Measurements from ENCODE around the gene HSD17B1. TPM values are rescaled to one million over a fixed set of nuclear protein-coding genes. Genes with fewer than 3 reads are reported as not detected.

The HSD17B1 gene
- total and polyA plus RNA-seq, 2 of the 4 experiments (the other 2 are of a cell fraction) = 0.72 to 1.4 TPM

GRCh38 chr17:42514867-42515266 is 37.9 kb upstream of the HSD17B1 start:
- H4K20me1 ChIP-seq (ENCODE audit: insufficient read depth, low read length) = no peaks in the 10 kb centered on the region; the same call in 1 of the 2 replicates
- no peak overlapping the region for H3K23ac ChIP-seq (ENCODE audit: low read depth, low read length)
- 0 out of 2 replicates have a peak overlapping the region, but pooled peaks have one; percentile 12 for H2BK20ac ChIP-seq (ENCODE audit: low read depth, low read length)
- H3K4ac ChIP-seq (ENCODE audit: low read depth, low read length) = peak overlapping the region; percentile 47; the same call in 1 of the 2 replicates
- peak overlapping the region; percentile 59; the same call in 1 of the 2 replicates for H2BK120ac ChIP-seq (ENCODE audit: low read depth, low read length)
- CTCF ChIA-PET = no interaction called here
- peak overlapping the region; percentile 15; the same call in 1 of the 2 replicates for H4K91ac ChIP-seq (ENCODE audit: insufficient read depth, low read depth, low read length)
- POLR2A ChIA-PET (ENCODE audit: unreplicated experiment) = no interaction called here
- H3K36me3 ChIP-seq (ENCODE audit: control insufficient read depth, insufficient read depth, low read length) = peaks cover 6% of the 10 kb centered on the region
- WGBS, 2 experiments (ENCODE audit: extremely low coverage in 2 of 2, insufficient read length in 1 of 2) = no CpG with 5 or more reads among the region's 8 CpGs
- no peak overlapping the region for H4K8ac ChIP-seq (ENCODE audit: low read depth in 2 of 2, low read length in 2 of 2)
- peaks cover 0 to 43% of the 10 kb centered on the region in 2 experiments; a peak in 2 of 4 replicates for H3K79me1 ChIP-seq (ENCODE audit: low read depth in 1 of 2, low read length in 2 of 2)
- H4K5ac ChIP-seq (ENCODE audit: low read depth, low read length) = no peak overlapping the region
- in situ Hi-C loops (cut with MboI; ENCODE audit: low sequenced_read_pairs) = no loop called here
- no peak overlapping the region for H3K4me3 ChIP-seq (ENCODE audit: insufficient read depth, low read depth, low read length)
- no peak overlapping the region for H3K4me2 ChIP-seq (ENCODE audit: low read depth, low read length)
- H2AK9ac ChIP-seq (replicated peaks; ENCODE audit: low read depth, low read length, poor library complexity) = peak overlapping the region; percentile 51
- ATAC-seq (ENCODE audit: low read depth) = no peak
- DNase-seq = no peak
- peaks cover 56% of the 10 kb centered on the region for H3K4me1 ChIP-seq (ENCODE audit: control insufficient read depth, insufficient read depth, low read length)
- BruUV-seq (replicated peaks) = no TSS peak
- H3K9me1 ChIP-seq (ENCODE audit: insufficient read depth, low read length) = peaks cover 31% of the 10 kb centered on the region
- no peak overlapping the region; the same call in 2 of the 3 replicates for H2BK15ac ChIP-seq (ENCODE audit: low read depth, low read length)
- H3K27me3 ChIP-seq (ENCODE audit: control insufficient read depth, insufficient read depth, low read length) = no peaks in the 10 kb centered on the region
- H3K56ac ChIP-seq (ENCODE audit: extremely low read depth, insufficient read depth, low read length) = no peak overlapping the region
- H3K27ac ChIP-seq (ENCODE audit: insufficient read depth, low read length) = no peak overlapping the region
- H3K9me3 ChIP-seq (ENCODE audit: control insufficient read depth, insufficient read depth, low read length) = no peaks in the 10 kb centered on the region
- H3K9ac ChIP-seq (ENCODE audit: low read depth, low read length) = no peak overlapping the region
- H2AK5ac ChIP-seq (ENCODE audit: low read depth, low read length) = peak overlapping the region; percentile 45; the same call in 1 of the 2 replicates
- no peak overlapping the region; the same call in 1 of the 2 replicates for H3K18ac ChIP-seq (ENCODE audit: low read depth, low read length)
- TF ChIP-seq FOS (IDR thresholded peaks at IDR 0.05; ENCODE audit: low read depth, low read length) (no peak), SMC3 (IDR thresholded peaks at IDR 0.05; ENCODE audit: low read depth, low read length) (no peak), NFE2L2 (IDR thresholded peaks at IDR 0.05; ENCODE audit: low read depth, low read length) (no peak), RCOR1 (IDR thresholded peaks at IDR 0.05; ENCODE audit: insufficient replicate concordance, low read length) (no peak), MAZ (IDR thresholded peaks at IDR 0.05; ENCODE audit: borderline replicate concordance, low read depth, low read length) (no peak), MXI1 (IDR thresholded peaks at IDR 0.05; ENCODE audit: borderline replicate concordance, low read depth, low read length) (no peak), USF2 (IDR thresholded peaks at IDR 0.05; ENCODE audit: low read depth, low read length) (no peak), POLR2A (IDR thresholded peaks at IDR 0.05; ENCODE audit: low read depth, low read length) (no peak), BHLHE40 (IDR thresholded peaks at IDR 0.05; ENCODE audit: low read depth, low read length) (no peak), RAD21 (IDR thresholded peaks at IDR 0.05; ENCODE audit: low read length) (no peak), RFX5 (IDR thresholded peaks at IDR 0.05; ENCODE audit: low read depth, low read length) (no peak), CHD1 (IDR thresholded peaks at IDR 0.05; ENCODE audit: low read depth, low read length) (no peak), CEBPB (IDR thresholded peaks at IDR 0.05; ENCODE audit: low read depth, low read length) (no peak), MAFK (IDR thresholded peaks at IDR 0.05; ENCODE audit: low read depth, low read length) (no peak)
- TF ChIP-seq, protein P1, sequence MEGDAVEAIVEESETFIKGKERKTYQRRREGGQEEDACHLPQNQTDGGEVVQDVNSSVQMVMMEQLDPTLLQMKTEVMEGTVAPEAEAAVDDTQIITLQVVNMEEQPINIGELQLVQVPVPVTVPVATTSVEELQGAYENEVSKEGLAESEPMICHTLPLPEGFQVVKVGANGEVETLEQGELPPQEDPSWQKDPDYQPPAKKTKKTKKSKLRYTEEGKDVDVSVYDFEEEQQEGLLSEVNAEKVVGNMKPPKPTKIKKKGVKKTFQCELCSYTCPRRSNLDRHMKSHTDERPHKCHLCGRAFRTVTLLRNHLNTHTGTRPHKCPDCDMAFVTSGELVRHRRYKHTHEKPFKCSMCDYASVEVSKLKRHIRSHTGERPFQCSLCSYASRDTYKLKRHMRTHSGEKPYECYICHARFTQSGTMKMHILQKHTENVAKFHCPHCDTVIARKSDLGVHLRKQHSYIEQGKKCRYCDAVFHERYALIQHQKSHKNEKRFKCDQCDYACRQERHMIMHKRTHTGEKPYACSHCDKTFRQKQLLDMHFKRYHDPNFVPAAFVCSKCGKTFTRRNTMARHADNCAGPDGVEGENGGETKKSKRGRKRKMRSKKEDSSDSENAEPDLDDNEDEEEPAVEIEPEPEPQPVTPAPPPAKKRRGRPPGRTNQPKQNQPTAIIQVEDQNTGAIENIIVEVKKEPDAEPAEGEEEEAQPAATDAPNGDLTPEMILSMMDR (conservative IDR thresholded peaks at IDR 0.05; ENCODE audit: low read depth, low read length) = no peak
- TF ChIP-seq, protein P2, sequence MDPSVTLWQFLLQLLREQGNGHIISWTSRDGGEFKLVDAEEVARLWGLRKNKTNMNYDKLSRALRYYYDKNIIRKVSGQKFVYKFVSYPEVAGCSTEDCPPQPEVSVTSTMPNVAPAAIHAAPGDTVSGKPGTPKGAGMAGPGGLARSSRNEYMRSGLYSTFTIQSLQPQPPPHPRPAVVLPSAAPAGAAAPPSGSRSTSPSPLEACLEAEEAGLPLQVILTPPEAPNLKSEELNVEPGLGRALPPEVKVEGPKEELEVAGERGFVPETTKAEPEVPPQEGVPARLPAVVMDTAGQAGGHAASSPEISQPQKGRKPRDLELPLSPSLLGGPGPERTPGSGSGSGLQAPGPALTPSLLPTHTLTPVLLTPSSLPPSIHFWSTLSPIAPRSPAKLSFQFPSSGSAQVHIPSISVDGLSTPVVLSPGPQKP (IDR thresholded peaks at IDR 0.05; ENCODE audit: borderline replicate concordance, low read depth, low read length) = no peak
- H2AFZ ChIP-seq (replicated peaks; ENCODE audit: low read length, poor library complexity) = no peak overlapping the region
- no peak overlapping the region for H2BK5ac ChIP-seq (ENCODE audit: low read depth, low read length, poor library complexity, severe bottlenecking)
- H3K14ac ChIP-seq (replicated peaks; ENCODE audit: low read depth, low read length) = no peak overlapping the region
- dilution Hi-C loops (cut with HindIII; ENCODE audit: low sequenced_read_pairs, unreplicated experiment) = no loop called here
- intact Hi-C loops (cut with micrococcal nuclease) = loop anchor here (5.0 kb wide), 1 partner anchor 108 kb away; no protein-coding TSS in a partner anchor

Measured in IMR-90 (cell line).